Activated naive CD4-positive, alpha-beta T cell (primary cell): ENCODE results near the gene ATP13A3.

Source experiments
- DNase-seq, 4 experiments: peaks; one replicate each; lab custom pipeline; 2025; lab: John Stamatoyannopoulos, UW

The ATP13A3 gene

GRCh38 chr3:194392576-194392975 lies 94.2 kb downstream of the ATP13A3 start:
- DNase-seq, result no peak

GRCh38 chr3:194390835-194391234 lies 96.0 kb downstream of the ATP13A3 start:
- DNase-seq, result no peak

- DNase-seq, result no peak
These were observed 97.5 kb downstream of the ATP13A3 start for GRCh38 chr3:194389269-194389668.

GRCh38 chr3:194387926-194388418 lies 98.8 kb downstream of the ATP13A3 start:
- no peak for DNase-seq

GRCh38 chr3:194387276-194387675 lies 99.5 kb downstream of the ATP13A3 start:
- DNase-seq, result no peak

- DNase-seq, result no peak
These were observed 100.2 kb downstream of the ATP13A3 start for GRCh38 chr3:194386648-194387047.

- DNase-seq, result no peak
These were observed 100.7 kb downstream of the ATP13A3 start for GRCh38 chr3:194386066-194386465.

GRCh38 chr3:194384569-194385001 lies 102.2 kb downstream of the ATP13A3 start:
- no peak for DNase-seq

GRCh38 chr3:194384156-194384555 lies 102.6 kb downstream of the ATP13A3 start:
- no peak for DNase-seq

- no peak for DNase-seq
These were observed 103.4 kb downstream of the ATP13A3 start for GRCh38 chr3:194383276-194383940.

GRCh38 chr3:194382892-194383223 lies 103.9 kb downstream of the ATP13A3 start:
- no peak for DNase-seq

GRCh38 chr3:194382196-194382891 lies 104.5 kb downstream of the ATP13A3 start:
- DNase-seq, result no peak

- DNase-seq, result no peak
These were observed 105.3 kb downstream of the ATP13A3 start for GRCh38 chr3:194381460-194381875.

- DNase-seq, result no peak
These were observed 106.5 kb downstream of the ATP13A3 start for GRCh38 chr3:194380326-194380725.

GRCh38 chr3:194379651-194380050 lies 107.2 kb downstream of the ATP13A3 start:
- DNase-seq, result no peak

- DNase-seq, result no peak
These were observed 107.6 kb downstream of the ATP13A3 start for GRCh38 chr3:194379231-194379630.

GRCh38 chr3:194377708-194378107 lies 109.1 kb downstream of the ATP13A3 start:
- DNase-seq, result no peak

GRCh38 chr3:194376241-194376560 lies 110.6 kb downstream of the ATP13A3 start:
- no peak for DNase-seq

GRCh38 chr3:194375473-194376240 lies 111.1 kb downstream of the ATP13A3 start:
- no peak for DNase-seq

- no peak for DNase-seq
These were observed 111.9 kb downstream of the ATP13A3 start for GRCh38 chr3:194374935-194375334.

- no peak for DNase-seq
These were observed 112.9 kb downstream of the ATP13A3 start for GRCh38 chr3:194373899-194374298.

GRCh38 chr3:194373028-194373427 lies 113.8 kb downstream of the ATP13A3 start:
- DNase-seq, result no peak

- no peak for DNase-seq
These were observed 116.0 kb downstream of the ATP13A3 start for GRCh38 chr3:194370753-194371152.
